ENCODE measurements around the gene FBLN2. TPM values are rescaled to one million over a fixed set of nuclear protein-coding genes. Genes with fewer than 3 reads are reported as not detected.

FBLN2 gene
- total RNA-seq, 1 donor from 2014 or later, result 67.5 TPM

DNA sequence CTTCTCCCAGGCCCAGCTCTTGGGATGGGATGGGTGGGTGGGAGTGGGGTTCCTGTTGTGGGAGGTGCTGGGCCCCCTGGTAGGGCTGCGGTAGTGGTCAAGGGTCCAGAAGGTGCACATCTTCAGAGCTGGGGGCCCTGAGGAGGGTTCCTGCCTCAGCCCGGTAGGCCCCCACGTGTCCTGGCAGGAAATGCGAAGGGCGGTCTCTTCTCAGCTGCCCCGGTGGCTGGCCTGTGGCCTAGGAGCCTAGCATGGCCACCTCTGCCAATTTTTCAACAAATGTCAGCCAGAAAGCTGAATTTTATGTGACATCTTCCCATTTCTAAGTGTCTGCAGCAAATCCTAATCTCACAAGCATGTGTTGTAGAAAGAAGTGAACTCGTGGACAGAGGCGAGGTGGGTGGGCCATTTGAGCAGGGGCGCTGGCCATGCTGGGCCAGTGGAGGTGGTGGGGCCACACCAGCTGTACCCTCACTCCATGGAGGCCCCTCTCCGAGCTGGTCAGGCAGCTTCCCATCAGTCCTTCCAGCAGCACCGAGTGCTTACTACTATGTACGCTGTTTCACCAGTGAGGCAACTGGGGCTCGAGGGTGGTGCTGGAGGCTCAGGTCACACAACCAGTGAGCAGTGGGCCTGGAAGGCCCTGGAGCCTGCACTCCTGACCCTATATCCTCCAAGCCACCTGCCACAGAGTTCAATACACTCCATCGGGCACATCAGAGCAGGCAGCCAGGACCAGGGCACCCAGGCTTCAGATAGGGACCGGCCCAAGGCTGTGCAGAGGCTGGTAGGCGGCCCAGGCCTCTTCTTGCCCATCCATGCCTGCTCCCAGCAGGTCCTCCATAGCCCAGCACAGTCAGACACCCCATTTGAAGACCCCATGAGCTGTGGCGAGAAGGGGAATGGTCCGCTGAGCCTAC is 23.2 kb downstream of the FBLN2 start:
- H3K9me3 Mint-ChIP-seq, result no peaks in the 10 kb centered on the region
- TF ChIP-seq CTCF (IDR thresholded peaks at IDR 0.05; ENCODE audit: unreplicated experiment), result no peak
- H3K27ac Mint-ChIP-seq, result no peak overlapping the region
- H3K4me3 Mint-ChIP-seq, result no peak overlapping the region
- H3K36me3 Mint-ChIP-seq, result no peaks in the 10 kb centered on the region
- H3K4me1 Mint-ChIP-seq, result peaks cover 33% of the 10 kb centered on the region
- DNase-seq (ENCODE audit: low spot score in 2 of 2, unreplicated experiment in 2 of 2), result no peak
- no peaks in the 10 kb centered on the region for H3K27me3 Mint-ChIP-seq (ENCODE audit: low read depth)

GRCh38 chr3:13572926-13573623 is 24.1 kb downstream of the FBLN2 start:
- no peak overlapping the region for H3K27ac Mint-ChIP-seq
- H3K4me1 Mint-ChIP-seq, result peaks cover 33% of the 10 kb centered on the region
- no peaks in the 10 kb centered on the region for H3K9me3 Mint-ChIP-seq
- no peaks in the 10 kb centered on the region for H3K36me3 Mint-ChIP-seq
- no peak for TF ChIP-seq CTCF (IDR thresholded peaks at IDR 0.05; ENCODE audit: unreplicated experiment)
- no peaks in the 10 kb centered on the region for H3K27me3 Mint-ChIP-seq (ENCODE audit: low read depth)
- DNase-seq (ENCODE audit: low spot score in 2 of 2, unreplicated experiment in 2 of 2), result no peak
- no peak overlapping the region for H3K4me3 Mint-ChIP-seq

DNA sequence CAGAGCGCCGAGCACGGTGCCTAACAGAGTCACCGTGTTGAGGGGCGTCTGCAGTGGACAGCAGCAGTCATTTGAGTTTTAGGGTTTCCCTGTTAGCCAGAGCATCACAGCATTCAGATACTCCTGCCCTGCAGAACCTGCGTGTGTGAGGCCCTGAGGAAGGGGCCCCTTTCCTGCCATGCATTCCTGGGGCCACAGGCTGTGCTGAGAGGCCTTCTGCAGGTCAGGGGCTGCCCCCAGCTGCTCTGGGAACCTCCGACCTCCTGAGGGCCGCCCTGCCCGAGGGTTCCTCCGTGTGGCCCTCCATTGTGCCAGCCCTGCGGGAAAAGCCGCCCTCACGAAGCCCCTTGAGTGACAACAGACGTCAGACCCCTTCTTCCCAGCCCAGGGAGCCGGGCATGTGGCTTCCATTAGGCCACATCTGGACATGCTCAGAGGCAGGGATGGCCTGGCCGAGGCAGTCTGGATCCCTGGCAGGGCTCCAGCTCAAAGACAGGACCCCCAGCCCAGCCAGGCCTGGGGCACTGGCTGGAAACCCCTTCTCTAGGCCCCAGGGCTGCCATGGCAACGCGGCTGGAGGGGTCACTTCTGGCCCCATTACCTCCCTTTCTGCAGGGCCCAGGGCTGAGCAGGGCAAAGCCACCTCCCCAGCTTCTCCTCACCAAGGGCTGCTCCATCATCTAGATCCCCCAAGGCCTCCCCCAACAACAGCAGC is 25.3 kb downstream of the FBLN2 start:
- TF ChIP-seq CTCF (IDR thresholded peaks at IDR 0.05; ENCODE audit: unreplicated experiment), result no peak
- H3K4me3 Mint-ChIP-seq, result no peak overlapping the region
- peaks cover 27% of the 10 kb centered on the region for H3K4me1 Mint-ChIP-seq
- peak in 1 of 2 experiments; percentile 62 for DNase-seq (ENCODE audit: low spot score in 2 of 2, unreplicated experiment in 2 of 2)
- H3K36me3 Mint-ChIP-seq, result no peaks in the 10 kb centered on the region
- peak overlapping the region; percentile 87 for H3K27ac Mint-ChIP-seq
- H3K9me3 Mint-ChIP-seq, result no peaks in the 10 kb centered on the region
- no peaks in the 10 kb centered on the region for H3K27me3 Mint-ChIP-seq (ENCODE audit: low read depth)

- Mint-ChIP-seq H3K4me3 (no peak overlapping the region), H3K9me3 (no peaks in the 10 kb centered on the region), H3K36me3 (no peaks in the 10 kb centered on the region), H3K27ac (peak overlapping the region; percentile 87), H3K4me1 (peaks cover 28% of the 10 kb centered on the region), H3K27me3 (ENCODE audit: low read depth) (no peaks in the 10 kb centered on the region)
- DNase-seq (ENCODE audit: low spot score in 2 of 2, unreplicated experiment in 2 of 2), result no peak
- no peak for TF ChIP-seq CTCF (IDR thresholded peaks at IDR 0.05; ENCODE audit: unreplicated experiment)
These were observed 26.0 kb downstream of the FBLN2 start for GRCh38 chr3:13574798-13575451.

DNA sequence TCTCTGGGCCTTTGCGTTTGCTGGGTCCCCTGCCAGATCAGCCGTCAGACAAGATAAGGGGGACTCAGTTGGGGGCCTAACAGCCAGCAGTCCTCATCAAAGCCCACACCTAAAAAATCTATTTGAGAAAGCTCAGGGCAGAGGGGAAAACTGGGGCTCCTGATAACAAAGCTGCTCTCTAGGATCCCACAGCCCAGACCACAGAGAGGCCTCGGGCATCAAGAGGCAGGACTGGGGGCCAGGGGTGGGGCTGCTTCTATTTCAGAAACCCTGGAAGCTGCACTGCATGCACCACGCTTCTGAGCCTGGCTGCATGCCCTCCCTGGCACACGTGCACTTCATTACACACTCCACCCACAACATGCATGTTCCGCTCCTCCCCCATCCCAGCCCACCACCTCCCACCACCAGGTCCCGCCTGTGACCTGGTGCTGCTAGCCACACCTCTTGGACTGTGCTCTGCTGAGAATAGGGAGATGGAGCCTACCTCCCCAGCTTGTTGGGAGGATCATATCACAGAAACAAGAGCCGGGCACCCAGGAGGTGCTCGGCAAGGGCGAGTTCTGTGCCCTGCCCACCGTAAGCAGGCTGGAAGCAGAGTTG is 26.6 kb downstream of the FBLN2 start:
- Mint-ChIP-seq H3K27me3 (ENCODE audit: low read depth) (no peaks in the 10 kb centered on the region), H3K36me3 (no peaks in the 10 kb centered on the region), H3K27ac (peak overlapping the region; percentile 87), H3K9me3 (no peaks in the 10 kb centered on the region), H3K4me3 (no peak overlapping the region), H3K4me1 (peaks cover 35% of the 10 kb centered on the region)
- no peak for TF ChIP-seq CTCF (IDR thresholded peaks at IDR 0.05; ENCODE audit: unreplicated experiment)
- DNase-seq (ENCODE audit: low spot score in 2 of 2, unreplicated experiment in 2 of 2), result no peak
